Measurements from ENCODE around the gene HMX1. TPM values are rescaled to one million over a fixed set of nuclear protein-coding genes. Genes with fewer than 3 reads are reported as not detected.

Gene HMX1
- total RNA-seq, 1 experiment from 2014 or later = not detected

GRCh38 chr4:8820178-8821102, 51.2 kb downstream of the HMX1 start:
- CTCF ChIA-PET = interaction anchor here (0.6 kb wide), 1 partner anchor 13 kb away, joined by 10 read pairs; no protein-coding TSS in a partner anchor
- no TSS peak for BruUV-seq (replicated peaks)

GRCh38 chr4:8819473-8820177, 52.0 kb downstream of the HMX1 start:
- POLR2A ChIA-PET (ENCODE audit: unreplicated experiment) = no interaction called here

More at GRCh38 chr4:8820178-8821102, 51.2 kb downstream of the HMX1 start:
- no peaks in the 10 kb centered on the region for H3K9me2 ChIP-seq (replicated peaks; ENCODE audit: low read length)
- DNase-seq = no peak
- no peaks in the 10 kb centered on the region for H3K36me3 ChIP-seq (ENCODE audit: low read depth, low read length)
- H3K9me3 ChIP-seq (ENCODE audit: low read length) = no peaks in the 10 kb centered on the region
- H3K9ac ChIP-seq (ENCODE audit: low read length) = no peak overlapping the region
- H3K27ac ChIP-seq (ENCODE audit: low read length) = no peak overlapping the region
- TF ChIP-seq CTCF (conservative IDR thresholded peaks at IDR 0.05; ENCODE audit: low read depth, low read length) = no peak
- TF ChIP-seq EZH2 (IDR thresholded peaks at IDR 0.05; ENCODE audit: low read length, unreplicated experiment) = no peak
- no peak for TF ChIP-seq EZH2phosphoT487 (IDR thresholded peaks at IDR 0.05; ENCODE audit: borderline replicate concordance, low read length)
- ATAC-seq = no peak
- H3F3A ChIP-seq (ENCODE audit: low read length, unreplicated experiment) = no peaks in the 10 kb centered on the region
- no peak overlapping the region for H2AFZ ChIP-seq (ENCODE audit: low read length)
- no peaks in the 10 kb centered on the region for H4K20me1 ChIP-seq (ENCODE audit: low read length)
- no peak overlapping the region for H3K4me2 ChIP-seq (ENCODE audit: low read length)
- no peaks in the 10 kb centered on the region for H3K79me2 ChIP-seq (ENCODE audit: low read length)
- POLR2A ChIA-PET (ENCODE audit: unreplicated experiment) = no interaction called here
- no peaks in the 10 kb centered on the region for H3K27me3 ChIP-seq (ENCODE audit: low read length)
- no peak overlapping the region for H3K4me3 ChIP-seq (ENCODE audit: low read length)
- no peaks in the 10 kb centered on the region for H3K4me1 ChIP-seq (ENCODE audit: insufficient read depth, low read length)
- intact Hi-C loops (cut with micrococcal nuclease) = no loop called here

More at GRCh38 chr4:8819473-8820177, 52.0 kb downstream of the HMX1 start:
- Histone ChIP-seq H3K4me1 (ENCODE audit: insufficient read depth, low read length) (no peaks in the 10 kb centered on the region), H3K9me3 (ENCODE audit: low read length) (no peaks in the 10 kb centered on the region), H2AFZ (ENCODE audit: low read length) (no peak overlapping the region), H3K27ac (ENCODE audit: low read length) (no peak overlapping the region), H4K20me1 (ENCODE audit: low read length) (no peaks in the 10 kb centered on the region), H3K27me3 (ENCODE audit: low read length) (no peaks in the 10 kb centered on the region), H3K79me2 (ENCODE audit: low read length) (no peaks in the 10 kb centered on the region), H3K4me3 (ENCODE audit: low read length) (no peak overlapping the region), H3K9me2 (replicated peaks; ENCODE audit: low read length) (no peaks in the 10 kb centered on the region), H3K36me3 (ENCODE audit: low read depth, low read length) (no peaks in the 10 kb centered on the region), H3K4me2 (ENCODE audit: low read length) (no peak overlapping the region), H3F3A (ENCODE audit: low read length, unreplicated experiment) (no peaks in the 10 kb centered on the region), H3K9ac (ENCODE audit: low read length) (no peak overlapping the region)
- ATAC-seq (no peak), DNase-seq (no peak)
- TF ChIP-seq CTCF (conservative IDR thresholded peaks at IDR 0.05; ENCODE audit: low read depth, low read length) (0 out of 2 replicates have a peak, but pooled peaks have one; percentile 13), EZH2 (IDR thresholded peaks at IDR 0.05; ENCODE audit: low read length, unreplicated experiment) (no peak)
- no TSS peak for BruUV-seq (replicated peaks)
- CTCF ChIA-PET = interaction anchor here (0.6 kb wide), 1 partner anchor 14 kb away, joined by 10 read pairs; no protein-coding TSS in a partner anchor
- intact Hi-C loops (cut with micrococcal nuclease) = no loop called here
